Sigmoid colon (tissue), 7 donors: Measurements from ENCODE around the gene REPS2. TPM values are rescaled to one million over a fixed set of nuclear protein-coding genes. Genes with fewer than 3 reads are reported as not detected.

ENCODE experiments used
- DNase-seq: peaks from one replicate; pipeline ENCODE4 v3.0.0-alpha.2; 2019
- H3K27ac ChIP-seq, 4 donors: fragments of 200-600 bp; sonication (generic); one replicate each; pipeline ENCODE4 v1.5.1; 2016 to 2019; ENCODE audit warnings: mild to moderate bottlenecking in 1 of 4
- H3K27me3 ChIP-seq, 3 donors: fragments of 200-600 bp; sonication (generic); one replicate each; pipeline ENCODE4 v1.5.1; 2019; ENCODE audit warnings: mild to moderate bottlenecking in 1 of 3
- H3K36me3 ChIP-seq, 4 donors: fragments of 200-600 bp; sonication (generic); one replicate each; pipeline ENCODE4 v1.5.1; 2016 to 2019
- H3K4me1 ChIP-seq, 4 donors: fragments of 200-600 bp; sonication (generic); one replicate each; pipeline ENCODE4 v1.5.1; 2017 to 2019
- H3K4me3 ChIP-seq, 4 donors: fragments of 200-600 bp; sonication (generic); one replicate each; pipeline ENCODE4 v1.5.1; 2017 to 2019; ENCODE audit warnings: mild to moderate bottlenecking in 2 of 4, moderate library complexity in 1 of 4
- H3K9me3 ChIP-seq, 4 donors: fragments of 200-600 bp in 3 of 4; sonication (generic) in 3 of 4; one replicate each; pipeline versions ENCODE4 v1.5.1 to v1.6.1; 2013 to 2019
- CTCF ChIP-seq, 4 experiments: fragments of 450-650 bp in 3 of 4; fragments of 200-600 bp in 1 of 4; IDR thresholded peaks; one replicate each; pipeline ENCODE4 v1.5.1; 2016 to 2019; ENCODE audit warnings: antibody characterized with exemption in 4 of 4, mild to moderate bottlenecking in 3 of 4, moderate library complexity in 2 of 4
- EP300 ChIP-seq, 4 donors: sonication (generic); formaldehyde crosslinking; IDR thresholded peaks; one replicate each; pipeline ENCODE4 v1.6.1; 2017; ENCODE audit warnings: antibody characterized with exemption in 4 of 4
- POLR2A ChIP-seq, 2 donors: fragments of 450-650 bp; IDR thresholded peaks; one replicate each; pipeline ENCODE4 v1.6.1; 2016; ENCODE audit warnings: antibody characterized with exemption in 2 of 2, mild to moderate bottlenecking in 2 of 2, moderate library complexity in 2 of 2
- POLR2AphosphoS5 ChIP-seq, 4 donors: sonication (generic); formaldehyde crosslinking; IDR thresholded peaks; one replicate each; pipeline ENCODE4 v1.6.1; 2017; ENCODE audit warnings: antibody characterized with exemption in 4 of 4
- WGBS, 2 donors: extraction: QIAGEN DNeasy Blood & Tissue Kit; methylation state at CpG; one replicate each; pipeline ENCODE4 v1.1.7; 2013; 5-methylcytosine and 5-hydroxymethylcytosine counted together
- intact Hi-C: fragments of 100-400 bp; cut with DNase I; formaldehyde crosslinking; loops from one replicate; pipeline ENCODE4 v1.15.1; 2023
- polyA plus RNA-seq, 3 donors: library from polyadenylated mRNA; stranded (reverse); fragments of 200-250 nt; gene quantifications; one replicate each; pipeline ENCODE4 v1.2.3, GENCODE V29; 2013
- total RNA-seq, 4 donors: library from RNA; depleted of rRNA; stranded (reverse); fragments of >200 nt; gene quantifications; one replicate each; pipeline ENCODE4 v1.1.0, GENCODE V29; 2016
- donor health status: healthy with polysubstance abuse.
- donor health status: Bipolar disorder and iron deficiency.
- donor health status: healthy.

REPS2 gene
- total and polyA plus RNA-seq, 7 donors: 2.4 to 10.9 (median 6.1) TPM

GRCh38 chrX:16970977-16971376, 24.5 kb downstream of the REPS2 start:
- Histone ChIP-seq H3K27me3 (no peaks in the 10 kb centered on the region), H3K9me3 (no peaks in the 10 kb centered on the region), H3K4me1 (no peaks in the 10 kb centered on the region), H3K27ac (no peak overlapping the region), H3K36me3 (no peaks in the 10 kb centered on the region), H3K4me3 (no peak overlapping the region)
- no peak for DNase-seq
- WGBS, 2 donors: 59 to 69% methylated on average over 5 of the region's 5 CpGs
- intact Hi-C loops: no loop called here
- TF ChIP-seq POLR2A (IDR thresholded peaks at IDR 0.05) (no peak), EP300 (IDR thresholded peaks at IDR 0.05) (no peak), CTCF (IDR thresholded peaks at IDR 0.05) (no peak), POLR2AphosphoS5 (IDR thresholded peaks at IDR 0.05) (no peak)

- intact Hi-C loops: no loop called here
- no peak for DNase-seq
- no peaks in the 10 kb centered on the region for H3K36me3 ChIP-seq
- no peaks in the 10 kb centered on the region for H3K4me1 ChIP-seq
- no peaks in the 10 kb centered on the region for H3K9me3 ChIP-seq
- no peak overlapping the region for H3K27ac ChIP-seq
- no peak overlapping the region for H3K4me3 ChIP-seq
- WGBS, 2 donors: 85 to 86% methylated on average over 2 of the region's 2 CpGs
- TF ChIP-seq EP300 (IDR thresholded peaks at IDR 0.05) (no peak), CTCF (IDR thresholded peaks at IDR 0.05) (no peak)
- no peaks in the 10 kb centered on the region for H3K27me3 ChIP-seq
These were observed 25.2 kb downstream of the REPS2 start for GRCh38 chrX:16971694-16972093.

GRCh38 chrX:16975233-16975632, 28.8 kb downstream of the REPS2 start:
- intact Hi-C loops: no loop called here
- TF ChIP-seq CTCF (IDR thresholded peaks at IDR 0.05) (no peak), EP300 (IDR thresholded peaks at IDR 0.05) (no peak), POLR2AphosphoS5 (IDR thresholded peaks at IDR 0.05) (no peak), POLR2A (IDR thresholded peaks at IDR 0.05) (no peak)
- peaks cover 0 to 10% (median 7%) of the 10 kb centered on the region in 4 donors for H3K4me1 ChIP-seq
- no peaks in the 10 kb centered on the region for H3K9me3 ChIP-seq
- H3K27me3 ChIP-seq: no peaks in the 10 kb centered on the region
- DNase-seq: no peak
- 55 to 90% methylated on average over 5 of the region's 5 CpGs for WGBS, 2 donors
- H3K4me3 ChIP-seq: no peak overlapping the region
- no peak overlapping the region for H3K27ac ChIP-seq
- no peaks in the 10 kb centered on the region for H3K36me3 ChIP-seq

- DNase-seq: no peak
- Histone ChIP-seq H3K4me1 (peaks cover 0 to 10% (median 7%) of the 10 kb centered on the region in 4 donors), H3K27ac (peak overlapping the region in 3 of 4 donors; percentile 5 to 52 (median 12)), H3K27me3 (no peaks in the 10 kb centered on the region), H3K36me3 (no peaks in the 10 kb centered on the region), H3K4me3 (no peak overlapping the region), H3K9me3 (no peaks in the 10 kb centered on the region)
- intact Hi-C loops: no loop called here
- TF ChIP-seq POLR2A (IDR thresholded peaks at IDR 0.05) (no peak), EP300 (IDR thresholded peaks at IDR 0.05) (no peak)
These were observed 31.3 kb downstream of the REPS2 start for GRCh38 chrX:16977771-16978170.

GRCh38 chrX:16978193-16978984, 31.9 kb downstream of the REPS2 start:
- peaks cover 0 to 10% (median 7%) of the 10 kb centered on the region in 4 donors for H3K4me1 ChIP-seq
- 85 to 86% methylated on average over 3 of the region's 3 CpGs for WGBS, 2 donors
- H3K9me3 ChIP-seq: no peaks in the 10 kb centered on the region
- peak in 2 of 4 donors; percentile 37 to 43 for TF ChIP-seq POLR2AphosphoS5 (IDR thresholded peaks at IDR 0.05)
- no peak for TF ChIP-seq EP300 (IDR thresholded peaks at IDR 0.05)
- H3K4me3 ChIP-seq: no peak overlapping the region
- peak overlapping the region in 3 of 4 donors; percentile 12 to 52 (median 35) for H3K27ac ChIP-seq
- intact Hi-C loops: no loop called here
- H3K36me3 ChIP-seq: no peaks in the 10 kb centered on the region
- H3K27me3 ChIP-seq: no peaks in the 10 kb centered on the region
- no peak for DNase-seq
